Muscle layer of duodenum (tissue), 2 donors: Measurements from ENCODE around the gene C5orf15.
A peak's percentile ranks its signal among the peaks of the same experiment; 100 is the strongest.

Experiments
- H3K27ac ChIP-seq: one replicate; pipeline ENCODE4 v1.7.0; 2013; ENCODE audit warnings: mild to moderate bottlenecking, low read length
- H3K27me3 ChIP-seq: one replicate; pipeline ENCODE4 v1.7.0; 2013; ENCODE audit warnings: low read depth, mild to moderate bottlenecking, control low read depth, low read length
- H3K36me3 ChIP-seq, 2 donors: one replicate each; pipeline ENCODE4 v1.7.0; 2013; ENCODE audit warnings: low read length in 2 of 2, control low read depth in 1 of 2, mild to moderate bottlenecking in 1 of 2; ENCODE audit not compliant: insufficient read depth in 2 of 2, control insufficient read depth in 1 of 2
- H3K4me1 ChIP-seq, 2 donors: one replicate each; pipeline ENCODE4 v1.7.0; 2013; ENCODE audit warnings: low read length in 2 of 2, mild to moderate bottlenecking in 2 of 2, control low read depth in 1 of 2, moderate library complexity in 1 of 2; ENCODE audit not compliant: insufficient read depth in 2 of 2, control insufficient read depth in 1 of 2
- H3K4me3 ChIP-seq, 2 donors: one replicate each; pipeline ENCODE4 v1.7.0; 2013; ENCODE audit warnings: low read length in 2 of 2, low read depth in 1 of 2, mild to moderate bottlenecking in 1 of 2
- H3K9me3 ChIP-seq, 2 donors: one replicate each; pipeline ENCODE4 v1.7.0; 2013; ENCODE audit warnings: low read length in 2 of 2, control low read depth in 1 of 2, mild to moderate bottlenecking in 1 of 2; ENCODE audit not compliant: control insufficient read depth in 1 of 2
- donor health status: healthy.

C5orf15 gene

GRCh38 chr5:133974142-133974541, 5.7 kb upstream of the C5orf15 start:
- Histone ChIP-seq H3K4me3 (no peak overlapping the region), H3K27me3 (no peaks in the 10 kb centered on the region), H3K36me3 (peaks cover 23 to 51% of the 10 kb centered on the region in 2 donors)

GRCh38 chr5:133970325-133970909, 2.0 kb upstream of the C5orf15 start:
- Histone ChIP-seq H3K36me3 (peaks cover 16 to 28% of the 10 kb centered on the region in 2 donors), H3K4me3 (no peak overlapping the region), H3K9me3 (no peaks in the 10 kb centered on the region), H3K27ac (no peak overlapping the region), H3K27me3 (no peaks in the 10 kb centered on the region), H3K4me1 (peaks cover 9 to 18% of the 10 kb centered on the region in 2 donors)

More at GRCh38 chr5:133974142-133974541, 5.7 kb upstream of the C5orf15 start:
- Histone ChIP-seq H3K27ac (no peak overlapping the region), H3K9me3 (no peaks in the 10 kb centered on the region), H3K4me1 (peaks cover 0 to 9% of the 10 kb centered on the region in 2 donors)

- H3K36me3 ChIP-seq: peaks cover 16 to 22% of the 10 kb centered on the region in 2 donors
- no peaks in the 10 kb centered on the region for H3K9me3 ChIP-seq
- H3K4me1 ChIP-seq: peaks cover 9 to 18% of the 10 kb centered on the region in 2 donors
- no peaks in the 10 kb centered on the region for H3K27me3 ChIP-seq
- peak overlapping the region; percentile 54 for H3K27ac ChIP-seq
- peak overlapping the region in 1 of 2 donors; percentile 91 for H3K4me3 ChIP-seq
Measured at GRCh38 chr5:133969654-133970324, 1.4 kb upstream of the C5orf15 start.

- H3K27me3 ChIP-seq: no peaks in the 10 kb centered on the region
- H3K36me3 ChIP-seq: peaks cover 4 to 5% of the 10 kb centered on the region in 2 donors
- peak overlapping the region; percentile 91 to 93 for H3K4me3 ChIP-seq
- H3K27ac ChIP-seq: peak overlapping the region; percentile 96
- H3K4me1 ChIP-seq: peaks cover 9 to 18% of the 10 kb centered on the region in 2 donors
- no peaks in the 10 kb centered on the region for H3K9me3 ChIP-seq
Measured at GRCh38 chr5:133967698-133968203, 674 bp downstream of the C5orf15 start.

GRCh38 chr5:133967124-133967523, 1.3 kb downstream of the C5orf15 start:
- Histone ChIP-seq H3K27me3 (no peaks in the 10 kb centered on the region), H3K4me1 (peaks cover 9 to 18% of the 10 kb centered on the region in 2 donors), H3K9me3 (no peaks in the 10 kb centered on the region), H3K36me3 (peaks cover 4 to 5% of the 10 kb centered on the region in 2 donors), H3K4me3 (peak overlapping the region; percentile 91 to 93), H3K27ac (peak overlapping the region; percentile 96)

GRCh38 chr5:133966090-133966489, 2.3 kb downstream of the C5orf15 start:
- Histone ChIP-seq H3K4me1 (peaks cover 9 to 18% of the 10 kb centered on the region in 2 donors), H3K9me3 (no peaks in the 10 kb centered on the region), H3K4me3 (no peak overlapping the region), H3K36me3 (peaks cover 0 to under 1% of the 10 kb centered on the region in 2 donors), H3K27ac (no peak overlapping the region), H3K27me3 (no peaks in the 10 kb centered on the region)

GRCh38 chr5:133963493-133964128, 4.8 kb downstream of the C5orf15 start:
- no peak overlapping the region for H3K4me3 ChIP-seq
- H3K4me1 ChIP-seq: peaks cover 9 to 15% of the 10 kb centered on the region in 2 donors
- H3K27ac ChIP-seq: no peak overlapping the region
- H3K9me3 ChIP-seq: no peaks in the 10 kb centered on the region
- no peaks in the 10 kb centered on the region for H3K36me3 ChIP-seq
- no peaks in the 10 kb centered on the region for H3K27me3 ChIP-seq

GRCh38 chr5:133962801-133963476, 5.5 kb downstream of the C5orf15 start:
- no peak overlapping the region for H3K4me3 ChIP-seq
- H3K27ac ChIP-seq: no peak overlapping the region
- H3K27me3 ChIP-seq: no peaks in the 10 kb centered on the region
- H3K36me3 ChIP-seq: peaks cover 0 to 4% of the 10 kb centered on the region in 2 donors
- no peaks in the 10 kb centered on the region for H3K9me3 ChIP-seq
- H3K4me1 ChIP-seq: peaks cover 9 to 15% of the 10 kb centered on the region in 2 donors

- Histone ChIP-seq H3K9me3 (no peaks in the 10 kb centered on the region), H3K36me3 (peaks cover 0 to 11% of the 10 kb centered on the region in 2 donors), H3K4me1 (peaks cover 5 to 7% of the 10 kb centered on the region in 2 donors), H3K27me3 (no peaks in the 10 kb centered on the region), H3K4me3 (no peak overlapping the region), H3K27ac (no peak overlapping the region)
Measured at GRCh38 chr5:133962131-133962530, 6.3 kb downstream of the C5orf15 start.

GRCh38 chr5:133959643-133960042, 8.8 kb downstream of the C5orf15 start:
- H3K27ac ChIP-seq: no peak overlapping the region
- peaks cover 7 to 22% of the 10 kb centered on the region in 2 donors for H3K36me3 ChIP-seq
- H3K4me3 ChIP-seq: no peak overlapping the region

GRCh38 chr5:133957591-133957990, 10.8 kb downstream of the C5orf15 start:
- H3K4me1 ChIP-seq: peaks cover 0 to 6% of the 10 kb centered on the region in 2 donors
- H3K27me3 ChIP-seq: no peaks in the 10 kb centered on the region
- peaks cover 7 to 22% of the 10 kb centered on the region in 2 donors for H3K36me3 ChIP-seq
- no peaks in the 10 kb centered on the region for H3K9me3 ChIP-seq
- no peak overlapping the region for H3K4me3 ChIP-seq
- H3K27ac ChIP-seq: no peak overlapping the region

More at GRCh38 chr5:133959643-133960042, 8.8 kb downstream of the C5orf15 start:
- no peaks in the 10 kb centered on the region for H3K27me3 ChIP-seq
- H3K4me1 ChIP-seq: peaks cover 0 to 3% of the 10 kb centered on the region in 2 donors
- no peaks in the 10 kb centered on the region for H3K9me3 ChIP-seq
